BLaER1 (cell line): Measurements from ENCODE around the gene RREB1.

Experiments used
- H3K27ac ChIP-seq: shearing (Covaris generic); formaldehyde crosslinking; 2 replicates; pipeline ENCODE4 v1.8.1; 2022
- H3K27me3 ChIP-seq: shearing (Covaris generic); formaldehyde crosslinking; 2 replicates; pipeline ENCODE4 v1.8.1; 2022
- H3K36me3 ChIP-seq: shearing (Covaris generic); formaldehyde crosslinking; 2 replicates; pipeline ENCODE4 v1.8.1; 2022
- H3K4me1 ChIP-seq: shearing (Covaris generic); formaldehyde crosslinking; 2 replicates; pipeline ENCODE4 v1.8.1; 2022
- H3K4me2 ChIP-seq: shearing (Covaris generic); formaldehyde crosslinking; 2 replicates; pipeline ENCODE4 v1.8.1; 2022
- H3K4me3 ChIP-seq: shearing (Covaris generic); formaldehyde crosslinking; 2 replicates; pipeline ENCODE4 v1.8.1; 2022
- H3K9ac ChIP-seq: shearing (Covaris generic); formaldehyde crosslinking; 2 replicates; pipeline ENCODE4 v1.8.1; 2022
- H3K9me3 ChIP-seq: shearing (Covaris generic); formaldehyde crosslinking; 2 replicates; pipeline ENCODE4 v1.8.1; 2022
- H4K20me1 ChIP-seq: shearing (Covaris generic); formaldehyde crosslinking; 2 replicates; pipeline ENCODE4 v1.8.1; 2022
- Cebpa-rat ChIP-seq: shearing (Covaris generic); IDR thresholded peaks from 2 replicates; pipeline ENCODE4 v1.8.1; 2022

The RREB1 gene

GRCh38 chr6:7195339-7196018 lies 87.7 kb downstream of the RREB1 start:
- no peaks in the 10 kb centered on the region for H3K27me3 ChIP-seq
- peaks cover 77% of the 10 kb centered on the region for H3K36me3 ChIP-seq
- no peak overlapping the region for H3K9ac ChIP-seq
- no peak overlapping the region for H3K4me2 ChIP-seq
- H4K20me1 ChIP-seq = peaks cover 39% of the 10 kb centered on the region; the same call in 1 of the 2 replicates
- no peak for TF ChIP-seq Cebpa-rat
- H3K4me1 ChIP-seq = no peaks in the 10 kb centered on the region
- H3K9me3 ChIP-seq = no peaks in the 10 kb centered on the region
- peak overlapping the region; percentile 35; the same call in 1 of the 2 replicates for H3K27ac ChIP-seq
- H3K4me3 ChIP-seq = no peak overlapping the region

DNA sequence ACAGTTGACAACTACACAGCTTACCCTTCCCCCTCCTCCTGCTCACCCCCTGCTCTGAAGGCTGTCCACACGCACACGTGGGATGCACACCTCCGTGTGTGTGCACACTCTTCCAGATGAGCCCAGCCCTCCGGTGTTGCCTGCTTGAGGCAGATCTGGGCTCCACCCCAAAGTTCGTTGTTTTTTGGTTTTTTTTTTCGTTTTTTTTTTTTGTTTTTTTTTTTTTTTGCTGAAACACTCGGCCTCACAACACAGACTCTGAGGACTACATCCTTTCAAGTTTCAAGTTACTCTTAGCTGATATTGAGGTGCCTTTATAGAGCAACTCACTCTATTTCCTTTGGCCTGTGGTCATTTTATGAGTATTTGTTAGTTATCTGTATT lies 88.2 kb downstream of the RREB1 start:
- Histone ChIP-seq H3K36me3 (peaks cover 77% of the 10 kb centered on the region), H3K4me3 (no peak overlapping the region)

DNA sequence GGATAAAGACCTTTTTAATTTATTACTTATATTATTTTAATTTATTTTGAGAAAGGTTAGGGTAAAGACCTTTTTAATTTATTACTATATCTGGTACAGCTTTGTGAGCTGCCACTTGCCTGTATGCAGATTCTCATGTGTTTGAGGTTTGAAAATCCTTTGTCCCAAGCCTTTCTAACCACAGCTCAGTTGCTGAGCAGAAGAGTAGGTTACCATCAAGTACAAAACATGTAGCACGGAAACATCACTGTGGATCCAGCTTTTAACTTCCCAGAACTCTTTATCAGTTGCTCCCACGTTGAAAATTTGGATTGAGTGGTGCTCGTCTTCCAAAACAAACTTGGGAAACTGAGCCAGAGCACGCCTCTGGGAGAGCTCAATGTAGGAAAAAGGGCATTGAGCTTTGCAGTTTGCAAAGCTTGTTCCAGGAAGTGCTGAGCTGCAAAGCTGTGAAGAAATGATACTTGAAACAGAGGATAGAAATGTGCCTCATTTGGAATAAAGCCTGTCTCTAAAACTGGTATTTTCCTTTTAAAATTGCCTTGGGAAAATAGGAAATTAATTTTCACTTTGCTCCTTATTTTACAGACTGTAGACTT lies 89.0 kb downstream of the RREB1 start:
- Histone ChIP-seq H3K9me3 (no peaks in the 10 kb centered on the region), H3K27ac (no peak overlapping the region), H3K27me3 (no peaks in the 10 kb centered on the region), H4K20me1 (peaks cover 43% of the 10 kb centered on the region), H3K4me1 (peaks cover 11% of the 10 kb centered on the region), H3K4me3 (no peak overlapping the region), H3K4me2 (no peak overlapping the region), H3K9ac (no peak overlapping the region), H3K36me3 (peaks cover 75% of the 10 kb centered on the region)
- no peak for TF ChIP-seq Cebpa-rat

More for the DNA sequence above, 88.2 kb downstream of the RREB1 start:
- H3K27me3 ChIP-seq = no peaks in the 10 kb centered on the region
- no peak overlapping the region for H3K4me2 ChIP-seq
- TF ChIP-seq Cebpa-rat = no peak
- H3K9me3 ChIP-seq = no peaks in the 10 kb centered on the region
- H3K27ac ChIP-seq = peak overlapping the region; percentile 35; the same call in 1 of the 2 replicates
- H4K20me1 ChIP-seq = peaks cover 39% of the 10 kb centered on the region; the same call in 1 of the 2 replicates
- no peak overlapping the region for H3K9ac ChIP-seq
- H3K4me1 ChIP-seq = peaks cover 3% of the 10 kb centered on the region

DNA sequence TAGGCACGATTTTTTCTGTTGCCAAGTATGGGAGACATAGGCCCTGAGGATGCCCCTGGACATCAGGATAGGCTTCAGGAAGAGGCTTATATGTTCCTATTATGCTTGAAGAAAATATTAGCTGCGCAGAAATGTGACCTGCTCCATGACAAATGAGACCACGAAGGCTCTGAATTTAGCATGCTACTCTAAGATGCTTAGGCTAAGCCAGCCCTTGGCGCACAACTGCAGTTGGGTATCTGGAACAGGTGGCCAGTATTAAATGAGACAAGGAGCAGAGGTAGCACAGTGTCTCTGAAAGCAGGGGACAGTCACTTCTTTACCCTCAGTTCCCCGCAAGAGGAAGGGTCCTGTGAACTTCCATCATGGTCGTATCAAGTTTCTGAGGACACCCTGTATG lies 90.0 kb downstream of the RREB1 start:
- peaks cover 52% of the 10 kb centered on the region for H4K20me1 ChIP-seq
- TF ChIP-seq Cebpa-rat = no peak
- H3K9me3 ChIP-seq = no peaks in the 10 kb centered on the region
- H3K27me3 ChIP-seq = no peaks in the 10 kb centered on the region
- H3K4me3 ChIP-seq = no peak overlapping the region
- H3K4me2 ChIP-seq = no peak overlapping the region
- no peak overlapping the region for H3K27ac ChIP-seq
- H3K4me1 ChIP-seq = peaks cover 19% of the 10 kb centered on the region
- no peak overlapping the region for H3K9ac ChIP-seq
- H3K36me3 ChIP-seq = peaks cover 80% of the 10 kb centered on the region

- H3K4me1 ChIP-seq = peaks cover 19% of the 10 kb centered on the region
- no peaks in the 10 kb centered on the region for H3K27me3 ChIP-seq
- H3K4me3 ChIP-seq = no peak overlapping the region
- H3K4me2 ChIP-seq = no peak overlapping the region
- H3K27ac ChIP-seq = no peak overlapping the region
- peaks cover 83% of the 10 kb centered on the region for H3K36me3 ChIP-seq
- no peaks in the 10 kb centered on the region for H3K9me3 ChIP-seq
- H3K9ac ChIP-seq = no peak overlapping the region
- TF ChIP-seq Cebpa-rat = no peak
- H4K20me1 ChIP-seq = peaks cover 63% of the 10 kb centered on the region
These were observed 91.4 kb downstream of the RREB1 start for GRCh38 chr6:7198833-7199800.

GRCh38 chr6:7200598-7201443 lies 93.1 kb downstream of the RREB1 start:
- Histone ChIP-seq H3K4me2 (peak overlapping the region; percentile 20; the same call in 1 of the 2 replicates), H3K4me1 (peaks cover 19% of the 10 kb centered on the region), H3K27me3 (no peaks in the 10 kb centered on the region), H3K4me3 (no peak overlapping the region), H3K9me3 (no peaks in the 10 kb centered on the region), H3K36me3 (peaks cover 83% of the 10 kb centered on the region), H3K9ac (no peak overlapping the region), H4K20me1 (peaks cover 66% of the 10 kb centered on the region), H3K27ac (no peak overlapping the region)
- no peak for TF ChIP-seq Cebpa-rat

- Histone ChIP-seq H3K4me1 (peaks cover 19% of the 10 kb centered on the region), H4K20me1 (peaks cover 65% of the 10 kb centered on the region), H3K9ac (no peak overlapping the region), H3K4me3 (no peak overlapping the region), H3K4me2 (peak overlapping the region; percentile 72), H3K9me3 (no peaks in the 10 kb centered on the region), H3K27ac (peak overlapping the region; percentile 44; the same call in 1 of the 2 replicates), H3K36me3 (peaks cover 85% of the 10 kb centered on the region), H3K27me3 (no peaks in the 10 kb centered on the region)
- no peak for TF ChIP-seq Cebpa-rat
These were observed 93.6 kb downstream of the RREB1 start for GRCh38 chr6:7201444-7201731.

GRCh38 chr6:7201732-7202541 lies 94.2 kb downstream of the RREB1 start:
- no peak overlapping the region for H3K4me3 ChIP-seq
- H3K4me2 ChIP-seq = peak overlapping the region; percentile 72
- H3K27me3 ChIP-seq = no peaks in the 10 kb centered on the region
- peaks cover 87% of the 10 kb centered on the region for H3K36me3 ChIP-seq
- H3K27ac ChIP-seq = peak overlapping the region; percentile 44; the same call in 1 of the 2 replicates
- H3K9ac ChIP-seq = no peak overlapping the region
- peaks cover 19% of the 10 kb centered on the region for H3K4me1 ChIP-seq
- peaks cover 70% of the 10 kb centered on the region for H4K20me1 ChIP-seq
- no peak for TF ChIP-seq Cebpa-rat
- no peaks in the 10 kb centered on the region for H3K9me3 ChIP-seq

DNA sequence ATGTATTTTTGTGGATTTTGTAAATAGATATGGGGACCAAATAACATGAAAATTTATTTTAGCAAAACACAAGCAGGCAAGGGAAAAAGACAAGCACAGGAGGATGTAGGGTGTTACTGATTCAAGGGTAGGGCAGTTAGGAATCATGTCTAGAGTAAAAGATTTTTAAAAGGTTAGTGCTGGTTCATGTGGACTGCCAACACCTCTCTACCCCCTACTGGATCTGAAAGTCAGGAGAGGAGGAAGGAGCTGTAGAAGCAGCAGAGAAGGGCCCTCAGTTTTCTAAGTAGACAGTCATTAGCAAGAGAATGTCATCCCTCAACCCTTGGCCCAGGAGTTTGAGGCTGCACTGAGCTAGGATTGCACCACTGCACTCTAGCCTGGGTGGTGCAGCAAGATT lies 95.2 kb downstream of the RREB1 start:
- no peak overlapping the region for H3K4me3 ChIP-seq
- H3K27me3 ChIP-seq = no peaks in the 10 kb centered on the region
- H3K27ac ChIP-seq = no peak overlapping the region
- no peak for TF ChIP-seq Cebpa-rat
- peaks cover 80% of the 10 kb centered on the region for H4K20me1 ChIP-seq
- peaks cover 20% of the 10 kb centered on the region for H3K4me1 ChIP-seq
- H3K9me3 ChIP-seq = no peaks in the 10 kb centered on the region
- peaks cover 87% of the 10 kb centered on the region for H3K36me3 ChIP-seq
- no peak overlapping the region for H3K4me2 ChIP-seq
- no peak overlapping the region for H3K9ac ChIP-seq
